HepG2 (cell line): ENCODE results near the gene TRERF1. TPM values are rescaled to one million over a fixed set of nuclear protein-coding genes. Genes with fewer than 3 reads are reported as not detected.

Source experiments
- ATAC-seq: fragments of 200-7000 bp; cut with Tn5 transposase; 3 replicates; pipeline ENCODE4 v1.9.1; 2020; ENCODE audit warnings: mild to moderate bottlenecking, moderate library complexity
- BruUV-seq: library from RNA; stranded (reverse); fragments of 400-500 nt; replicated peaks from 2 replicates; lab custom pipeline; 2021; lab: Mats Ljungman, UMichigan
- CTCF ChIA-PET: fragments of 300-600 bp; formaldehyde crosslinking; extraction: SDS; loops from one replicate; lab custom pipeline; 2021; ENCODE audit warnings: low total read pairs, inconsistent platforms, low intra/inter-chr PET ratio; lab: Yijun Ruan, JAX
- POLR2A ChIA-PET: fragments of 350-600 bp; sonication (Branson Sonifier 250); formaldehyde crosslinking; loops from one replicate; lab custom pipeline; 2020; ENCODE audit warnings: antibody characterized with exemption, inconsistent platforms; lab: Yijun Ruan, JAX
- DNase-seq: peaks from one replicate; pipeline ENCODE4 v3.0.0-alpha.2; 2015; ENCODE audit warnings: low spot score
- FAIRE-seq: peaks from 3 replicates; lab custom pipeline; 2011; peaks lifted over from hg19 to GRCh38; lab: Jason Lieb, UNC
- H2AFZ ChIP-seq: one replicate; pipeline ENCODE4 v1.6.1; 2011; ENCODE audit warnings: low read length, inconsistent platforms
- H3K27ac ChIP-seq: fragments of 300-600 bp; 3 replicates; pipeline ENCODE4 v1.8.0; 2011; ENCODE audit warnings: mixed run types, mild to moderate bottlenecking, mixed read lengths, low read length, inconsistent platforms; ENCODE audit not compliant: insufficient read depth; ENCODE audit errors: extremely low read length
- H3K27me3 ChIP-seq, 2 experiments: fragments of 200-600 bp in 1 of 2; 2 replicates in 1 of 2; 3 replicates in 1 of 2; pipeline versions ENCODE4 v1.6.0 to v1.8.0; 2011; ENCODE audit warnings: low read length in 2 of 2, mild to moderate bottlenecking in 2 of 2, moderate library complexity in 2 of 2, inconsistent platforms in 1 of 2; ENCODE audit not compliant: insufficient read depth in 2 of 2, control insufficient read depth in 1 of 2
- H3K36me3 ChIP-seq, 2 experiments: fragments of 200-600 bp in 1 of 2; replicated peaks in 1 of 2; 2 replicates in 1 of 2; 3 replicates in 1 of 2; pipeline versions ENCODE4 v1.5.1 to v1.8.0; 2011; ENCODE audit warnings: low read length in 2 of 2, inconsistent platforms in 1 of 2; ENCODE audit not compliant: insufficient read depth in 2 of 2, control insufficient read depth in 1 of 2
- H3K4me1 ChIP-seq: 2 replicates; pipeline ENCODE4 v1.5.1; 2012; ENCODE audit warnings: low read length, inconsistent platforms; ENCODE audit not compliant: insufficient read depth
- H3K4me2 ChIP-seq: 2 replicates; pipeline ENCODE4 v1.6.0; 2011; ENCODE audit warnings: low read depth, low read length, inconsistent platforms
- H3K4me3 ChIP-seq, 3 experiments: fragments of 200-600 bp in 1 of 3; sonication (generic), shearing (Covaris generic) in 1 of 3; replicated peaks in 1 of 3; 2 replicates each; pipeline ENCODE4 v1.5.1; 2011 to 2016; ENCODE audit warnings: low read length in 3 of 3, inconsistent platforms in 2 of 3, low read depth in 2 of 3, mild to moderate bottlenecking in 2 of 3, control low read depth in 1 of 3, mixed read lengths in 1 of 3; ENCODE audit not compliant: insufficient read depth in 1 of 3
- H3K79me2 ChIP-seq: one replicate; pipeline ENCODE4 v1.6.1; 2011; ENCODE audit warnings: low read length, inconsistent platforms; ENCODE audit not compliant: insufficient read depth
- H3K9ac ChIP-seq: 2 replicates; pipeline ENCODE4 v1.6.0; 2011; ENCODE audit warnings: mild to moderate bottlenecking, low read depth, low read length, inconsistent platforms; ENCODE audit not compliant: insufficient read depth
- H3K9me3 ChIP-seq: 2 replicates; pipeline ENCODE4 v1.5.1; 2012; ENCODE audit warnings: mild to moderate bottlenecking, low read length
- H4K20me1 ChIP-seq: 2 replicates; pipeline ENCODE4 v1.6.0; 2011; ENCODE audit warnings: inconsistent platforms, mild to moderate bottlenecking, low read length, moderate library complexity; ENCODE audit not compliant: insufficient read depth
- ARNT2 ChIP-seq: sonication (generic); formaldehyde crosslinking; IDR thresholded peaks from 2 replicates; pipeline ENCODE4 v1.8.0; 2022; ENCODE audit warnings: mild to moderate bottlenecking, low read depth, missing genetic modification reagents, moderate library complexity
- BHLHE40 ChIP-seq: IDR thresholded peaks from 2 replicates; pipeline ENCODE4 v1.6.1; 2011; ENCODE audit warnings: low read length, improper control_type of control experiment
- CTCF ChIP-seq: sonication (generic); formaldehyde crosslinking; IDR thresholded peaks from 2 replicates; pipeline ENCODE4 v1.5.0; 2020; ENCODE audit warnings: mild to moderate bottlenecking, missing genetic modification reagents, moderate library complexity
- GFI1 ChIP-seq: sonication (generic); formaldehyde crosslinking; IDR thresholded peaks from 2 replicates; pipeline ENCODE4 v1.5.0; 2020; ENCODE audit warnings: missing genetic modification reagents, mild to moderate bottlenecking, borderline replicate concordance
- HOMEZ ChIP-seq: IDR thresholded peaks from 2 replicates; pipeline ENCODE4 v1.6.1; 2016; ENCODE audit warnings: low read depth
- HOXA3 ChIP-seq: sonication (generic); formaldehyde crosslinking; IDR thresholded peaks from 2 replicates; pipeline ENCODE4 v1.5.0; 2020; ENCODE audit warnings: missing genetic modification reagents
- HOXA5 ChIP-seq: sonication (generic); formaldehyde crosslinking; IDR thresholded peaks from 2 replicates; pipeline ENCODE4 v1.4.0; 2020; ENCODE audit warnings: missing genetic modification reagents
- PHB2 ChIP-seq: fragments of 450-650 bp; IDR thresholded peaks from 2 replicates; pipeline ENCODE4 v1.6.1; 2018; ENCODE audit not compliant: partially characterized antibody
- TMF1 ChIP-seq: sonication (generic); formaldehyde crosslinking; IDR thresholded peaks from 2 replicates; pipeline ENCODE4 v1.8.1; 2022; ENCODE audit warnings: low read depth, missing genetic modification reagents
- ZBTB40 ChIP-seq, 2 experiments: fragments of 450-650 bp in 1 of 2; sonication (generic) in 1 of 2; formaldehyde crosslinking in 1 of 2; IDR thresholded peaks; 2 replicates each; pipeline versions ENCODE4 v1.6.1 to v1.8.0; 2016 to 2022; ENCODE audit warnings: antibody characterized with exemption in 1 of 2, mild to moderate bottlenecking in 1 of 2, missing genetic modification reagents in 1 of 2
- ZNF296 ChIP-seq: sonication (generic); formaldehyde crosslinking; conservative IDR thresholded peaks from 2 replicates; pipeline ENCODE4 v1.5.0; 2020; ENCODE audit warnings: mild to moderate bottlenecking, missing genetic modification reagents
- WGBS: methylation state at CpG from one replicate; pipeline ENCODE4 v1.1.6; 2017; ENCODE audit warnings: low lambda C conversion rate; 5-methylcytosine and 5-hydroxymethylcytosine counted together
- in situ Hi-C: cut with HindIII; loops from 2 replicates; pipeline ENCODE4 v1.10.0; 2017; ENCODE audit warnings: low pct_unique_long_range_greater_than_20kb; ENCODE audit not compliant: extremely low pct_ligation_motif_present
- intact Hi-C: fragments of 100-400 bp; cut with micrococcal nuclease; formaldehyde crosslinking; loops from one replicate; pipeline ENCODE4 v1.10.0; 2022; ENCODE audit not compliant: unreplicated experiment
- polyA plus RNA-seq, 8 experiments: library from polyadenylated mRNA; depleted of rRNA in 3 of 8; stranded (reverse) in 7 of 8; unstranded in 1 of 8; fragments of >200 nt; fragmentation: Illumina TruSeq in 4 of 8; extraction: Trizol in 4 of 8; gene quantifications; 2 replicates each; pipeline versions ENCODE4 v1.2.1 to v1.2.3, GENCODE V29; 2011 to 2016; ENCODE audit warnings: low read depth in 4 of 8, missing spikeins in 1 of 8, mixed read lengths in 1 of 8; ENCODE audit not compliant: insufficient read depth in 1 of 8
- total RNA-seq, 5 experiments: library from RNA; depleted of rRNA; stranded (reverse); fragments of >200 nt; fragmentation: Illumina TruSeq; extraction: Trizol; gene quantifications; 2 replicates each; pipeline ENCODE4 v1.2.3, GENCODE V29; 2016; ENCODE audit warnings: low read depth in 1 of 5

TRERF1 gene
- total and polyA plus RNA-seq, 2 of the 13 experiments (the other 11 are each of a cell fraction or from before 2014, with no cell fraction given) = 0.02 TPM; not detected in 1

GRCh38 chr6:42239333-42239732 is 212.4 kb downstream of the TRERF1 start:
- no TSS peak for BruUV-seq
- in situ Hi-C loops (no loop called here), intact Hi-C loops (no loop called here)
- Histone ChIP-seq H3K4me1 (no peaks in the 10 kb centered on the region), H2AFZ (no peak overlapping the region), H3K4me3 (no peak overlapping the region), H3K27ac (no peak overlapping the region), H3K9me3 (no peaks in the 10 kb centered on the region), H3K4me2 (no peak overlapping the region), H4K20me1 (no peaks in the 10 kb centered on the region), H3K36me3 (no peaks in the 10 kb centered on the region), H3K27me3 (peaks cover 0 to 6% of the 10 kb centered on the region in 2 experiments; a peak in 3 of 5 replicates), H3K79me2 (no peaks in the 10 kb centered on the region), H3K9ac (no peak overlapping the region)
- ATAC-seq (no peak), FAIRE-seq (no peak), DNase-seq (no peak)
- WGBS = 61% methylated on average over 5 of the region's 5 CpGs
- ChIA-PET POLR2A (interaction anchor here (1.1 kb wide), 1 partner anchor 21 kb away, joined by 3 read pairs; no protein-coding TSS in a partner anchor), CTCF (no interaction called here)
- TF ChIP-seq HOXA5 (CRISPR knock-in tag) = no peak
- no peak for TF ChIP-seq TMF1 (CRISPR knock-in tag)
- TF ChIP-seq HOMEZ (CRISPR knock-in tag) = no peak
- TF ChIP-seq PHB2 = no peak
- no peak for TF ChIP-seq ZBTB40 (IDR thresholded peaks at IDR 0.05)
- TF ChIP-seq ZBTB40 (CRISPR knock-in tag; IDR thresholded peaks at IDR 0.05) = no peak
- TF ChIP-seq GFI1 (CRISPR knock-in tag) = no peak
- no peak for TF ChIP-seq BHLHE40
- no peak for TF ChIP-seq ARNT2
- TF ChIP-seq HOXA3 (CRISPR knock-in tag) = no peak
- no peak for TF ChIP-seq ZNF296
- no peak for TF ChIP-seq CTCF (CRISPR knock-in tag)
